ENCODE results near the gene REV1.
"Not testable (repeated sequence)": the region's sequence is repeated elsewhere in the genome, so short reads cannot be mapped to it uniquely, and the experiment has no call there.

Gene REV1

DNA sequence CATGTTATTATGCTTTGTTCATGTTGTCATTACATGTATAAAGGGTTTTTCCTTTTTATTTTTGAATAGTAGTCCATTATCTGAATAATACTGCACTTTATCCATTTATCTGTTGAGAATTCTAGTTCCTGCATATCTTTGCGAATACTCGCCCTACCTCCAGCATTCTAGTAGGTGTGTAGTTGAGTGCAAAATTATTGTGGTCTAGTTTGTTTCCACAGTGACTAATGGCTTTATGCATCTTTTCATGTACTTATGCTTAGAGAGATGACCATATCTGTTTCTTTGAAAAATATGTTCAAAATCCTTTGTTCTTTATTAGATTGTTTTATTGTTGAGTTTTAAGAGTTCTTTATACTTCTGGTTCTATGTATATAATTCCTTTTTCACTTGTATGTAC, 103.8 kb downstream of the REV1 start:
- Mint-ChIP-seq H3K9me3 (peaks cover 3% of the 10 kb centered on the region), H3K4me3 (no peak overlapping the region), H3K27me3 (no peaks in the 10 kb centered on the region), H3K36me3 (peaks cover 61% of the 10 kb centered on the region), H3K4me1 (no peaks in the 10 kb centered on the region), H3K27ac (no peak overlapping the region)
- no peak for ATAC-seq

DNA sequence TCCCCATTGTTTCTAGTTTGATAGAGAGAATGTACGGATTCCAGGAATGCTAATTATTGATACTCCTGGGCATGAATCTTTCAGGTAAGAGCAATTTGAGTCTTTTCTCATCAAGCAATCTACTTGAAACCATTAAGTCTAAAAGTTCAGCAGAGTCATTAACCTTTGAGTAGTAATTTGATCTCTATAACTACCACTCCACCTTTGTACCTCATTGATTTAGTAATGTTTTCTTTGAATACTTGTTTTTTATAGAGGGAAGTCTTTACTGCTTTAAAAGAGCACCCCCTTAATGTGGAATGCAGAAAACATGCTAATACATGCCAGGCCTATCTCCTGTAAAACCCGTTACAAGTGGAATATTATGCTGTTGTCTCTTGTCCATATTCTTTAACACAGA, 107.7 kb downstream of the REV1 start:
- H3K4me1 Mint-ChIP-seq, result peaks cover 5% of the 10 kb centered on the region
- no peaks in the 10 kb centered on the region for H3K27me3 Mint-ChIP-seq
- ATAC-seq, result no peak
- H3K36me3 Mint-ChIP-seq, result peaks cover 59% of the 10 kb centered on the region
- H3K4me3 Mint-ChIP-seq, result no peak overlapping the region
- peaks cover 3% of the 10 kb centered on the region for H3K9me3 Mint-ChIP-seq
- no peak overlapping the region for H3K27ac Mint-ChIP-seq

DNA sequence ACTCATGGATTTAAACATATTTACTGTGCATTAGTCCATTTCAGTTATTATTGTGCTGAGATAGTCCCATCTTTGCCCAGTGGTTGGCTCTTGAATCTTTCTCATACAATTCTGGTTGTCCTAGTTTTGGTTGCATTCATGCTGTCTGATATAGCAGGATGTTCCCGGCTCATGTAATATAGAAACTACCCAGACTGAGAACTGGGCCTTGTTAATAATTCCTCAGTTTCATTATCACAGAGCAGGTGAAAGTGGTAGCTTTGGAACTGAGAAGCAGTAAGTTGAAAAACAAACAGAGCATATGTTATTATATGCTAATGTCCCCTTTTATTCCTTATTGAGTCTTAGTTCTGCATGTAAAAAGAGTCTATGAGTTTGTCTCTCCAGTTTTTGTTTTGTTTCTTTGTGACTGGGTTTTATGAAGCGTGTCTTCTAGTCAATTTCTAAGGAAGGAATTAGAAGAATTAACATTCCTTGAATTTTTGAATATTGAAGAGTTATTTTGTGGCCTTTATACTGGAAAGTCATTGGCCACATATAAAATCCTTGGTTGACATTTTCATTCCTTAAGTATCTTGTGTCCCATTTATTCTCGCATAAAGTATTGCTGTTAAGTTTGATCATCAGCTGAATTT, 109.3 kb downstream of the REV1 start:
- peaks cover 3% of the 10 kb centered on the region for H3K9me3 Mint-ChIP-seq
- no peak overlapping the region for H3K4me3 Mint-ChIP-seq
- H3K4me1 Mint-ChIP-seq, result peaks cover 5% of the 10 kb centered on the region
- ATAC-seq, result no peak
- peaks cover 63% of the 10 kb centered on the region for H3K36me3 Mint-ChIP-seq
- H3K27me3 Mint-ChIP-seq, result no peaks in the 10 kb centered on the region
- peak overlapping the region; percentile 16 for H3K27ac Mint-ChIP-seq

GRCh38 chr2:99377879-99378278, 111.9 kb downstream of the REV1 start:
- H3K4me1 Mint-ChIP-seq, result peaks cover 5% of the 10 kb centered on the region
- no peak overlapping the region for H3K27ac Mint-ChIP-seq
- H3K27me3 Mint-ChIP-seq, result no peaks in the 10 kb centered on the region
- H3K4me3 Mint-ChIP-seq, result no peak overlapping the region
- H3K36me3 Mint-ChIP-seq, result peaks cover 73% of the 10 kb centered on the region
- ATAC-seq, result no peak
- peaks cover 5% of the 10 kb centered on the region for H3K9me3 Mint-ChIP-seq

GRCh38 chr2:99376254-99376864, 113.5 kb downstream of the REV1 start:
- ATAC-seq, result no peak
- H3K27ac Mint-ChIP-seq, result no peak overlapping the region

DNA sequence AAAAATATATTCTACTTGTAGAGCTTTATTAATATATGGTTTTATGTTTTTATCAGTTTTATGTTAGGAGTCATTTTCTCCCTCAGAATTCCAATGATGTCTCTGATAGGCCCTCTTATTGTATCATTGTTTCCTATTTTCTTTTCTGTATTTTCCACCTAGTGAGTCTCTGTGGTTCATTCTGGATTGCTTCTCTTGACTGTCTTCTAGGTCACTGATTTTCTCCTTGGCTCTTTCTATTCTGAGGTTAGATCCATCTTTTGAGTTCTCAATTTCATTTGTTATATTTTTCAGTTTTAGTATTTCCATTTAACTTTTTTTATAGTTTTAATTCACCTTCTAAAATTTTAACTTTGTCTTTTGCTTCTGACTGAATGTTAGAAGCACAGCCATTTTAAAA, 115.1 kb downstream of the REV1 start:
- no peaks in the 10 kb centered on the region for H3K27me3 Mint-ChIP-seq
- ATAC-seq, result no peak
- H3K4me3 Mint-ChIP-seq, result no peak overlapping the region
- peaks cover 5% of the 10 kb centered on the region for H3K9me3 Mint-ChIP-seq
- H3K4me1 Mint-ChIP-seq, result no peaks in the 10 kb centered on the region
- H3K27ac Mint-ChIP-seq, result no peak overlapping the region
- peaks cover 69% of the 10 kb centered on the region for H3K36me3 Mint-ChIP-seq

More at GRCh38 chr2:99376254-99376864, 113.5 kb downstream of the REV1 start:
- H3K4me1 Mint-ChIP-seq, result peaks cover 5% of the 10 kb centered on the region
- H3K27me3 Mint-ChIP-seq, result no peaks in the 10 kb centered on the region
- peaks cover 77% of the 10 kb centered on the region for H3K36me3 Mint-ChIP-seq
- peaks cover 5% of the 10 kb centered on the region for H3K9me3 Mint-ChIP-seq
- H3K4me3 Mint-ChIP-seq, result no peak overlapping the region

DNA sequence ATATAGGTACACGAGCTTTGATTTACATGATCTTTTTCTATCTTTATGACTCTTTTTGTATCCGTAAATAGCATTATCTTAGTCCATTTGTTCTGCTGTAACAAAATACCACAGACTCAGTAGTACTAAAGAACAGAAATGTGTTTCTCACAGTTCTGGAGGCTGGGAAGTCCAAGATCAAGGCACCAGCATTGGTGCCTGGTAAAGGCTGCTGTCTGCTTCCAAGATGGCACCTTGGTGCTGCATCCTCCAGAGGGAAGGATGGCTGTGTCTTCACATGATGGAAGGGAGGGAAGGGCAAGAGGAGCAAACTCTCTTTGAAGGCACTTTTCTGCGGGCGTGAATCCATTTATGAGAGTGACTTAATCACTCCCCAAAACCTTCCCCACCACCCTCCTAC, 116.7 kb downstream of the REV1 start:
- Mint-ChIP-seq H3K4me1 (no peaks in the 10 kb centered on the region), H3K4me3 (no peak overlapping the region), H3K27ac (no peak overlapping the region), H3K9me3 (peaks cover 5% of the 10 kb centered on the region), H3K27me3 (no peaks in the 10 kb centered on the region), H3K36me3 (peaks cover 71% of the 10 kb centered on the region)
- ATAC-seq, result no peak

DNA sequence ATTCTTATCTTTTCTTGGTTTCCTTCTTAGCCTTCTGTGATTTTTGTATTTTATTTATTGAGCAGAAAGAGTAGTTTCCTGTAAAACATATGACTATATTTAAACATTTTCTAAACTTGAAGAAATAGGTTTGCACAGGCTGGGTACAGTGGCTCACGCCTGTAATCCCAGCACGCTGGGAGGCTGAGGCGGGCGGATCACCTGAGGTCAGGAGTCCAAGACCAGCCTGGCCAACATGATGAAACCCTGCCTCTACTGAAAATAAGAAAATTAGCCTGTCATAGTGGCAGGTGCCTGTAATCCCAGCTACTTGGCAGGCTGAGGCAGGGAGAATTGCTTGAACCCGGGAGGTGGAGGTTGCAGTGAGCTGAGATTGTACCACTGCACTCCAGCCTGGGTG, 121.0 kb downstream of the REV1 start:
- not testable (repeated sequence) for H3K27ac Mint-ChIP-seq, H3K4me3 Mint-ChIP-seq, H3K27me3 Mint-ChIP-seq, H3K9me3 Mint-ChIP-seq, H3K4me1 Mint-ChIP-seq, ATAC-seq
- H3K36me3 Mint-ChIP-seq, result peaks cover 68% of the 10 kb centered on the region

- Mint-ChIP-seq H3K27me3 (no peaks in the 10 kb centered on the region), H3K9me3 (no peaks in the 10 kb centered on the region), H3K4me3 (no peak overlapping the region), H3K4me1 (no peaks in the 10 kb centered on the region), H3K27ac (no peak overlapping the region), H3K36me3 (peaks cover 62% of the 10 kb centered on the region)
- ATAC-seq, result no peak
Observed at GRCh38 chr2:99365661-99366060, 124.2 kb downstream of the REV1 start.

GRCh38 chr2:99356853-99357252, 133.0 kb downstream of the REV1 start:
- Mint-ChIP-seq H3K36me3 (peaks cover 19% of the 10 kb centered on the region), H3K27me3 (no peaks in the 10 kb centered on the region), H3K9me3 (no peaks in the 10 kb centered on the region), H3K4me1 (peaks cover 55% of the 10 kb centered on the region), H3K4me3 (no peak overlapping the region), H3K27ac (no peak overlapping the region)
- ATAC-seq, result no peak

DNA sequence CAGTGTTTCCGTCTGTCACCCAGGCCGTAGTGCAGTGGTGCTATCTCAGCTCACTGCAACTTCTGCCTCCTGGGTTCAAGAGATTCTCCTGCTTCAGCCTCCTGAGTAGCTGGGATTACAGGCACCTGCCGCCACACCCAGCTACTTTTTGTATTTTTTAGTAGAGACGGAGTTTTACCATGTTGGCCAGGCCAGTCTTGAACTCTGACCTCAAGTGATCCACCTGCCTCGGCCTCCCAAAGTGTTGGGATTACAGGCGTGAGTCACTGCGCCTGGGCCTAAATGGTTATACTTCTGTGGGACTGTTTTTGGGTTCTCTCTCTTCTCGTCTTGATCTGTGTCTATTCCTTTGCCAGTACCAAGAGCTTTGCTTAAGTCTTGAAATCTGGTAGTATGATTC, 135.0 kb downstream of the REV1 start:
- not testable (repeated sequence) for H3K27ac Mint-ChIP-seq, H3K36me3 Mint-ChIP-seq, H3K27me3 Mint-ChIP-seq, ATAC-seq, H3K4me3 Mint-ChIP-seq, H3K9me3 Mint-ChIP-seq
- peaks cover 76% of the 10 kb centered on the region for H3K4me1 Mint-ChIP-seq

DNA sequence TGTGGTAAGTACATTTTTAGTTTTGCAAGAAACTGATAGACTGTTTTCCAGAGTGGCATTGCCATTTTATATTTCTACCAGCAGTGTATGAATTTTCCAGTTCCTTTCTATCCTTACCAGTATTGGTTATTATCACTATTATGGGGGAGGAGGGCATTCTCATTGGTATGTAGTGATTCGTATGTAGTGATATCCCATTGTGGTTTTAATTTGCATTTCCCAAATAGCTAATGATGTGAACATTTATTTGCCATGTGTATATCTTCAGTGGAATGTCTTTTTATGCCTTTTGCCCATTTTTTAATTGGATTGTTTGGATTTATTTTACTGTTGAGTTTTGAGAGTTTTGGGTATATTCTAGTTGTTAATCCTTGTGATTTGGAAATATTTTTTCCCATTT, 135.7 kb downstream of the REV1 start:
- Mint-ChIP-seq H3K36me3 (peaks cover 7% of the 10 kb centered on the region), H3K27me3 (no peaks in the 10 kb centered on the region), H3K27ac (no peak overlapping the region), H3K4me1 (peaks cover 82% of the 10 kb centered on the region), H3K9me3 (no peaks in the 10 kb centered on the region), H3K4me3 (no peak overlapping the region)
- ATAC-seq, result no peak

Data from stimulated activated memory B cell treated with anti-CD40 and anti-IgM and Interleukin-4, amounts not matched to agents 10 μg/mL and 1 μg/mL and 100 μg/mL, for 72 hours (primary cell).